Adrenal gland (tissue), 5 donors: ENCODE measurements around the gene ATP8A2.

ENCODE experiments used
- POLR2A ChIP-seq, 2 donors: fragments of 450-650 bp; IDR thresholded peaks; one replicate each; pipeline ENCODE4 v1.6.1; 2017; ENCODE audit warnings: antibody characterized with exemption in 2 of 2, mild to moderate bottlenecking in 2 of 2, moderate library complexity in 1 of 2
- TF ChIP-seq, protein P1 (sequence below), 6 experiments: fragments of 450-650 bp in 4 of 6; fragments of 200-600 bp in 2 of 6; sonication (generic) in 1 of 6; IDR thresholded peaks; 1 replicate in 5 of 6; 2 replicates in 1 of 6; pipeline versions ENCODE4 v1.5.1 to v1.8.0; 2016 to 2021; ENCODE audit warnings: antibody characterized with exemption in 6 of 6, mild to moderate bottlenecking in 2 of 6, moderate library complexity in 1 of 6
- donor health status: DM: no; HTN: no; CAD: no.

DNA sequence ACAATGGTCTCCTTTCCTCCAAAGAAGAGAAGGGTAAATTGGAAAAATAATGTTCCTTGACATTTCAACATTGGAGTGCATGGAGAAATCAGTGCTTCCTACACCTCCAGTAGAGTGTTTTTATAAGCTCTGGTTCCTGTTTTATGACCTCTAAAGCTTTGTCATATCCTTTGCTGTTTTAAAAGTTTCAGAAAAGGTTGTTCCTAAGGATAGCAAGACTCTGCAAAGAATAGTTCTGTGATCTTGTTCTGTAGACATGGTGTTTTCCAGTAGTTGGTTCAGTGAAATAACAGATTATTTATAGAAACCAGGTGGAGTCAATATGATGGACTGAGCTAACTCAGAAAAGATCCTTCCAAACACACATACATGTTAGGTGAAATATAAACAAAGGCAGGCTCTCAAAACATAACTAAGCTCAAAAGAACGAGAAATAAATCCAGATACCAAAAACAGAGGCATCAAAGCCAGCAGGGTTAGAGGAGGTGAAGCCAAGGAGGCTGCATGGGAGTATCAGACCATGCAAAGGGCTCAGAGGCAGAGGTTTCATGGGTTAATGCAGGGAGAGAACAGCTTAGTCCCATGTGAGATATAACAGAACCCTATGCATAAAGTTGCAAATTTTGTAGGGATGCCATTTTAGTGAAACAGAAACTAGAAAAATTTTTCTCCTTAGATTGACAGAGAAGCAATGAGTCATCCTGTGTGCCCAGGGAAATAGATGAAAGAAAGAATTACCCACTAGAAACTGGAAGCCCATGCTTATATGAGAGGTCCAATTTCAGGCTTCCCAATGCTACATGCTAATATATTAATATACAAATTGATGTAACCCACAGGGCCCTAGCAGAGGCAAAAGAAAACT lies 635.7 kb downstream of the ATP8A2 start:
- TF ChIP-seq, protein P1, sequence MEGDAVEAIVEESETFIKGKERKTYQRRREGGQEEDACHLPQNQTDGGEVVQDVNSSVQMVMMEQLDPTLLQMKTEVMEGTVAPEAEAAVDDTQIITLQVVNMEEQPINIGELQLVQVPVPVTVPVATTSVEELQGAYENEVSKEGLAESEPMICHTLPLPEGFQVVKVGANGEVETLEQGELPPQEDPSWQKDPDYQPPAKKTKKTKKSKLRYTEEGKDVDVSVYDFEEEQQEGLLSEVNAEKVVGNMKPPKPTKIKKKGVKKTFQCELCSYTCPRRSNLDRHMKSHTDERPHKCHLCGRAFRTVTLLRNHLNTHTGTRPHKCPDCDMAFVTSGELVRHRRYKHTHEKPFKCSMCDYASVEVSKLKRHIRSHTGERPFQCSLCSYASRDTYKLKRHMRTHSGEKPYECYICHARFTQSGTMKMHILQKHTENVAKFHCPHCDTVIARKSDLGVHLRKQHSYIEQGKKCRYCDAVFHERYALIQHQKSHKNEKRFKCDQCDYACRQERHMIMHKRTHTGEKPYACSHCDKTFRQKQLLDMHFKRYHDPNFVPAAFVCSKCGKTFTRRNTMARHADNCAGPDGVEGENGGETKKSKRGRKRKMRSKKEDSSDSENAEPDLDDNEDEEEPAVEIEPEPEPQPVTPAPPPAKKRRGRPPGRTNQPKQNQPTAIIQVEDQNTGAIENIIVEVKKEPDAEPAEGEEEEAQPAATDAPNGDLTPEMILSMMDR (IDR thresholded peaks at IDR 0.05): no peak
- TF ChIP-seq POLR2A (IDR thresholded peaks at IDR 0.05): no peak
